Gastrocnemius medialis (tissue), 4 donors: ENCODE measurements around the gene VIPAS39.

Source experiments
- POLR2A ChIP-seq, 2 donors: fragments of 450-650 bp; IDR thresholded peaks; one replicate each; pipeline ENCODE4 v1.6.1; 2017; ENCODE audit warnings: antibody characterized with exemption in 2 of 2, mild to moderate bottlenecking in 2 of 2, moderate library complexity in 2 of 2
- TF ChIP-seq, protein P1 (sequence below), 5 experiments: fragments of 450-650 bp in 3 of 5; fragments of 200-600 bp in 2 of 5; sonication (generic) in 2 of 5; IDR thresholded peaks in 4 of 5; conservative IDR thresholded peaks in 1 of 5; 1 replicate in 4 of 5; 2 replicates in 1 of 5; pipeline ENCODE4 v1.5.1; 2016 to 2019; ENCODE audit warnings: antibody characterized with exemption in 5 of 5, mild to moderate bottlenecking in 3 of 5, moderate library complexity in 3 of 5

DNA sequence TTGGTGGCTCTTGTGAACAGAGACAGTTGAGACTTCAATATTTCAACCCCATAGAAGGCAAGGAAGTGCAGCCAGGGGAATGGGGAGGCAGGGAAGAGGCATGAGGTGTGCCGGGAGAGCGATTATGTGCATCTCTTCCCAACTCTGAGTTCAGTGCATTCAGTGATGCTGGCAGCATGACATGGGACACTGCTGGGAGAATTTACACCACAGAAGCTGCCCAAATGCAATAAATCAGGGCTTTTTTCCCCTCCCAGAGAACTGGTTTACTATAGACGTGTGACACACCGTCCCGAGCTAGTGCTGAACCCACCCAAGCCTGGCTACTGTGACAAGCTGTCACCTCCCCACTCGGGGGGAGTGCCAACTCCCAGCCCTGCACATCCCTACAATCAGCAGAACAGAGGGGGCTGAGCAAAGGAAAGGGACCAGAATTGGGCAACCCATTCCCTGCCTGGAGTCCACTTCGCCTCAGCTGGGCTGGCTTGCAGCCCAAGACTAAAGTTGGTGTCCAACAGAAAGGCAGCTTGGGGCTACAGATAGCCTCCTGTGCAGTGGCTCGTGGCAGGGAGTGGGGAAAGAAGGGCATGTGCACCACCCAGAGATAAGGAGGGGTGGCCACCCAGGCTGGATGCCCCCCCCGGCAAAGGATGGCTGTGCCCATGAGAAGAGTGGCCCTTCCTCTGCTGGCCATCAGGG is 17.2 kb upstream of the VIPAS39 start:
- TF ChIP-seq, protein P1, sequence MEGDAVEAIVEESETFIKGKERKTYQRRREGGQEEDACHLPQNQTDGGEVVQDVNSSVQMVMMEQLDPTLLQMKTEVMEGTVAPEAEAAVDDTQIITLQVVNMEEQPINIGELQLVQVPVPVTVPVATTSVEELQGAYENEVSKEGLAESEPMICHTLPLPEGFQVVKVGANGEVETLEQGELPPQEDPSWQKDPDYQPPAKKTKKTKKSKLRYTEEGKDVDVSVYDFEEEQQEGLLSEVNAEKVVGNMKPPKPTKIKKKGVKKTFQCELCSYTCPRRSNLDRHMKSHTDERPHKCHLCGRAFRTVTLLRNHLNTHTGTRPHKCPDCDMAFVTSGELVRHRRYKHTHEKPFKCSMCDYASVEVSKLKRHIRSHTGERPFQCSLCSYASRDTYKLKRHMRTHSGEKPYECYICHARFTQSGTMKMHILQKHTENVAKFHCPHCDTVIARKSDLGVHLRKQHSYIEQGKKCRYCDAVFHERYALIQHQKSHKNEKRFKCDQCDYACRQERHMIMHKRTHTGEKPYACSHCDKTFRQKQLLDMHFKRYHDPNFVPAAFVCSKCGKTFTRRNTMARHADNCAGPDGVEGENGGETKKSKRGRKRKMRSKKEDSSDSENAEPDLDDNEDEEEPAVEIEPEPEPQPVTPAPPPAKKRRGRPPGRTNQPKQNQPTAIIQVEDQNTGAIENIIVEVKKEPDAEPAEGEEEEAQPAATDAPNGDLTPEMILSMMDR (IDR thresholded peaks at IDR 0.05 in 4 of 5, conservative IDR thresholded peaks at IDR 0.05 in 1 of 5): no peak
- no peak for TF ChIP-seq POLR2A (IDR thresholded peaks at IDR 0.05)
